GM19468 (cell line): ENCODE measurements around the gene FLOT1.
"Not testable (repeated sequence)": the region's sequence is repeated elsewhere in the genome, so short reads cannot be mapped to it uniquely, and the experiment has no call there.

Experiments
- ATAC-seq: cut with Tn5 transposase; IDR thresholded peaks from one replicate; pipeline ENCODE4 v1.9.1; 2021; ENCODE audit warnings: mild to moderate bottlenecking, moderate library complexity, moderate number of reproducible peaks; ENCODE audit not compliant: unreplicated experiment; ENCODE audit errors: extremely low read depth

Gene FLOT1

GRCh38 chr6:30723843-30724741, 18.4 kb downstream of the FLOT1 start:
- ATAC-seq = not testable (repeated sequence)

DNA sequence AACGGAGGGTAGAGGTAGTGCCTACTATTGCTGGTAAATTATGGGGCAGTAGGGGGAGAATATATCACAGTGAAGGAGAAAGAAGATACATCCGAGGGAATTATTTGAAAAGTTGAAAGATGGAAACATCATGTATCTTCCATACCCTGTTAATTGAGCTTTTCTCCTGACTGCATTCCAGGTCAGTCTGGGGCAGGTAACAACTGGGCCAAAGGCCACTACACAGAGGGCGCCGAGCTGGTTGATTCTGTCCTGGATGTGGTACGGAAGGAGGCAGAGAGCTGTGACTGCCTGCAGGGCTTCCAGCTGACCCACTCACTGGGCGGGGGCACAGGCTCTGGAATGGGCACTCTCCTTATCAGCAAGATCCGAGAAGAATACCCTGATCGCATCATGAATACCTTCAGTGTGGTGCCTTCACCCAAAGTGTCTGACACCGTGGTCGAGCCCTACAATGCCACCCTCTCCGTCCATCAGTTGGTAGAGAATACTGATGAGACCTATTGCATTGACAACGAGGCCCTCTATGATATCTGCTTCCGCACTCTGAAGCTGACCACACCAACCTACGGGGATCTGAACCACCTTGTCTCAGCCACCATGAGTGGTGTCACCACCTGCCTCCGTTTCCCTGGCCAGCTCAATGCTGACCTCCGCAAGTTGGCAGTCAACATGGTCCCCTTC, 19.2 kb downstream of the FLOT1 start:
- ATAC-seq = not testable (repeated sequence)

DNA sequence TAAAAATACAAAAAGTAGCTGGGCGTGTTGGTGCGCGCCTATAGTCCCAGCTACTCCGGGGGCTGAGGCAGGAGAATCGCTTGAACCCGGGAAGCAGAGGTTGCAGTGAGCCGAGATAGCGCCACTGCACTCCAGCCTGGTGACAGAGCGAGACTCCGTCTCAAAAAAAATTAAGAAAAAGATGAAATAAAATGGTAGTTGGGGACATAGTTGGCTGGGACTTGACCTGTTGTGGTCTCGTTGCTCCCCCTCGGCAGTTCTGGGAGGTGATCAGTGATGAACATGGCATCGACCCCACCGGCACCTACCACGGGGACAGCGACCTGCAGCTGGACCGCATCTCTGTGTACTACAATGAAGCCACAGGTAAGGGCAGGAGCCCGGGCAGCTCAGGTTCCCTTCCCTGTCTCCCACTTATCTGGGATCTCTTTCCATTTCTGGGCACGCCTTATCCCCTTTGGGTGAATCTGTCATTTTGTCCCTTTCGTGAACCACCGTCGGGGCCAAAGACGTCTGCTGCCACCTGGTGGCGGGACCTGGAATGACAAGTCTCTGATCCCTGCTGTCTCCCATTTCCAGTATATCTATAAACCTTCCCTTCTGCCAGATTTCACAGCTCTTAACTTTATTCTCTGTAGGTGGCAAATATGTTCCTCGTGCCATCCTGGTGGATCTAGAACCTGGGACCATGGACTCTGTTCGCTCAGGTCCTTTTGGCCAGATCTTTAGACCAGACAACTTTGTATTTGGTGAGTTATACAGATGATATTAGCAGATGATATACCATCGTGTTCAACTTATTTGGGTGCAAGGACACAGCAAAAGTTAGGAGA, 20.0 kb downstream of the FLOT1 start:
- no peak for ATAC-seq

- ATAC-seq = not testable (repeated sequence)
Measured at GRCh38 chr6:30722025-30722279, 20.5 kb downstream of the FLOT1 start.

GRCh38 chr6:30721198-30722024, 21.1 kb downstream of the FLOT1 start:
- ATAC-seq = no peak

- ATAC-seq = no peak
Measured at GRCh38 chr6:30720738-30721197, 21.7 kb downstream of the FLOT1 start.

DNA sequence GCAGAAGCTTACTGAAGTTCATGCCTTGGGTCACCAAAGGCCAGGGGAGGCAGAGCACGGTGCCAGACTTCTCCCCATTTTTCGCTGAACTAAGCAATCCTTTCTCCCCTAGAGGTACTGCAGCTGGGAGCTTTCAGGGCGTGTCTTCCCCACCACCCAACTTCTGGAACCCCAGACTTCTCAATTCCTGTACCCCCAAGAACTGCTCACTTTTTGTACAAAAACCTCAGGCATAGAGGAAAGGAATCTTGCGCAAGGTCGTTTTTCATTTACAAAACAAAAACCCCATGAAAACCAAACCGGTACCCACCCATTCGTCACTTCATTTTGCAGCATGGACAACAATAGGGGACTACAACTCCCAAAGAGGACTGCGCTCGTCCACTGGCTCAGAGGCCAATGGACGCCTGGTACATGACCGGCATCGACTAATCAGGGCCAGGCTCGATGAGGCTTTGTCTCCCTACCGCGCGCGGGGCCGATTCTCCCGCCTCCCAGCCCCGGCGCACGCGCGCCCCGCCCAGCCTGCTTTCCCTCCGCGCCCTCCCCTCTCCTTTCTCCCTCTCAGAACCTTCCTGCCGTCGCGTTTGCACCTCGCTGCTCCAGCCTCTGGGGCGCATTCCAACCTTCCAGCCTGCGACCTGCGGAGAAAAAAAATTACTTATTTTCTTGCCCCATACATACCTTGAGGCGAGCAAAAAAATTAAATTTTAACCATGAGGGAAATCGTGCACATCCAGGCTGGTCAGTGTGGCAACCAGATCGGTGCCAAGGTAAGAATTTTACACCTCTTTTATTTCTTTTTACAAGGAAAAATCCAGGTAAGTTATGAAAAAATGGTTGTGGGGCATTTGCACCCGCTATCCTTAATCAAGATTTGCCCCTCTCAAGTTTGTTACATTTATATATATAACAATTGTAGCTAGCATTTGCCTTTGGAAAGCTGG, 22.4 kb downstream of the FLOT1 start, which contains the start of gene TUBB:
TUBB (plus strand) TSS at position 562 of the 947 bp plus-strand sequence; CDS start at position 717, 155 bp downstream.
- ATAC-seq = no peak

GRCh38 chr6:30719356-30719755, 23.1 kb downstream of the FLOT1 start:
- no peak for ATAC-seq

GRCh38 chr6:30717845-30718720, 24.4 kb downstream of the FLOT1 start:
- not testable (repeated sequence) for ATAC-seq

DNA sequence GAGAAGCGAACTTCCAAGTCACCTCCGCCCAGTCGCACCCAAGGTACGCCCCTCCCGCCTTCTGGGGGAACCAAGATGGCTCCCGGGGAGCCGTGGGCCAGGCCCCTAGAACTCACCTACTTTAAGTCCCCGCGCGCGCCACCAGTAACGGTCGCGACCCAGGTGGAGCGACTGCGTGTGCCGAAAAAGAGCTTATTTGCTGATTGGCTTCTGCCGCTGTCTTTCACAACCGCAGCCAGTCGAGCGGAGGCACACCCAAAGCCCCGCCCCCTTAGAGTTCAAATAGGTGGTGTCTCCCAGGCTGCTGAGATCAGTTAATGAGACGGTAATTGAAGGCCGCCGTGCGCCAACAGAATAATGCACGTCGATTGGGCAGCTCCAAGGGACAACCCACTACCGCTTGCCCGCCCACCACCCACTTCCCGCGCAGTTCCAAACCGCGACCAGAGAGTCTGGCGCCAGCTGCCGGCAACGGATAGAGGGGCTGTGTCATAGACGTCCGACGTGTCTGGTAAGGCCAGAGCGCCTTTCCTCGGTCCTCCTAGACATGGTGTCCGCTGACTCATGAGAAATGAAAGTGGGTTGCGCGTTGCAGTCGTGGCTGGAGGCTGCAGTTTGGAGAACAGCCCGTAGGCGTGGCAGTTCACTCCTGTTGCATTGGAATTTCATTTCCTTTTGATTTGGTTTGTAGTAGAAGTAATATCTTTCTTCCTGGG, 25.2 kb downstream of the FLOT1 start, which contains the start of gene MDC1:
MDC1 (minus strand) TSS at position 153 of the 716 bp plus-strand sequence. CDS start 2,106 bp downstream, outside the sequence.
- ATAC-seq = peak; percentile 44

DNA sequence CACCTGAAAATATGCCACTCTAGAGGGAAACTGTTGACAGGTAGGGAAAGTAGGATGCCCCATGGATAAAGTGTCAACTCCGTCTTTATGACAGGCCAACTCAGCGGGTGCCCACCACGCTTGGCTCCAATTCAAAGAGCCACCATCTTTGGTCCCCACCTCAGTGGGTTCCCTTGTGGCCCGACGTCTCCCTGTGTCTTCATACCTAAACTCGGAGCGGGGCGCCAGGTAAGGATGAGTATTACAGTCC, 25.7 kb downstream of the FLOT1 start:
- ATAC-seq = no peak

DNA sequence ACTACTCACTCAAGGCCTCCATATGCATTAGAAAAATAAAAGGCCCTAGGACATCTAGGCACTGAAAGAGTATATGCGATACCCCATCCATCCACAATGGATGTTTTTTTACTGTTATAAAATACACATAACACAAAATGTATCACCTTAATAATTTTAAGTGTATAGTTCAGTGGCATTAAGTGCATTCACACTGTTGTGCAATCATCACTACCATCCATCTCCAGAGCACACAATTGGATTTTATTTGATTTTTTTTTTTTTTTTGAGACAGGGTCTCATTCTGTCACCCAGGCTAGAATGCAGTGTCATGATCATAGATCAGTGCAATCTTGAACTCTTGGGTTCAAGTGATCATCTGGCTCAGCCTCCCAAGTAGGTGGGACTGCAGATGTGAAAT, 28.2 kb downstream of the FLOT1 start:
- ATAC-seq = no peak

DNA sequence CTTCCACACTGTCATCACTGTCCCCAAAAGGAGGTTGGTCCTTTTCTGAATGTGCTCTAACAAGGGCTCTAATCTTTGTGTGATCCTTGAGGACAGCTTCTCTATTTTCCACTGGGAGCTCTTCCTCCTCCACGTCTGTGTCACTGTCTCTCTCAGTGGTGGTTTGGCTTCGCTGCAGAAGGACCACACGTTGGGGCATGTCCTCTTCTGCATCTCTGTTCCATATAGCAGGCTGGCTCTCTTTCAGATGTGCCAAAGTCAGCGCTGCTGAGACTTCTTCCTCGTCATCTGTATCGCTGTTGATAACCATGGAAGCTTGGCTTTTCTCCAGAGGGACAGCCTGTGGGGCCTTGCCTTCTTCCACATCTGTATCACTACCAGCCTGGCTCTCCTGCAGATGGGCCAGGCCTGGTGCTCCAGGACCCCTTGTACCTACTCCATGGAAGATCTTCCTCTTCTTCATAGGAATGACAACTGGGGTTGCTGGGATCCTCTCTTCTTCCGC, 30.0 kb downstream of the FLOT1 start:
- ATAC-seq = no peak

GRCh38 chr6:30711758-30712380, 30.6 kb downstream of the FLOT1 start:
- ATAC-seq = no peak

DNA sequence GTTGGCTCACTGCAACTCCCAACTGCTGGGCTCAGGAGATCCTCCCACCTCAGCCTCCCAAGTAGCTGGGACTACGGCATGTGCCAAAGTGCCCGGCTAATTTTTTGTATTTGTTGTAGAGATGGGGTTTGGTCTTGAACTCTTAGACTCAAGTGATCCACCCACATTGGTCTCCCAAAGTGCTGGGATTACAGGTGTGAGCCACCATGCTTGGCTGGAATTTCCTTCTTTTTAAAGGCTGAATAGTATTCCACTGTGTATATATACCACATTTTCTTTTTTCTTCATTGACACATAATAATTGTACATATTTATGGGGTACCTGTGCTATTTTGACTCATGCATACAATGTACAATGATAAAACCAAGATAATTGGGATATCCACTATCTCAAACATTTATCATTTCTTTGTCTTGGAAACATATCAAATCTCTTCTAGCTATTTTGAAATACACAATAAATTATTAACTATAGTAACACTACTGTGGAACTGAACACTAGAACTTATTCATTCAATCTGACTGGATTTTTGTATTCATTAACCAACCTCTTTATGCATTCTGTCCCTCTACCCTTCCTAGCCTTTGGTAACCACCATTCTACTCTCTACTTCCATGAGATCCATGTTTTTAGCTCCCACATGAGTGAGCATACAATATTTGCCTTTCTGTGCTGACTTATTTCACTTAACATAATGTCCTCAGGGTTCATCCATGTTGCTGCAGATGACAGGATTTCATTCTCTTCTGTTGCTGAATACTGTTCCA, 33.2 kb downstream of the FLOT1 start:
- no peak for ATAC-seq

- no peak for ATAC-seq
Measured at GRCh38 chr6:30707281-30707850, 35.1 kb downstream of the FLOT1 start.
